ENCODE data around the gene SSTR1.

Gene SSTR1

DNA sequence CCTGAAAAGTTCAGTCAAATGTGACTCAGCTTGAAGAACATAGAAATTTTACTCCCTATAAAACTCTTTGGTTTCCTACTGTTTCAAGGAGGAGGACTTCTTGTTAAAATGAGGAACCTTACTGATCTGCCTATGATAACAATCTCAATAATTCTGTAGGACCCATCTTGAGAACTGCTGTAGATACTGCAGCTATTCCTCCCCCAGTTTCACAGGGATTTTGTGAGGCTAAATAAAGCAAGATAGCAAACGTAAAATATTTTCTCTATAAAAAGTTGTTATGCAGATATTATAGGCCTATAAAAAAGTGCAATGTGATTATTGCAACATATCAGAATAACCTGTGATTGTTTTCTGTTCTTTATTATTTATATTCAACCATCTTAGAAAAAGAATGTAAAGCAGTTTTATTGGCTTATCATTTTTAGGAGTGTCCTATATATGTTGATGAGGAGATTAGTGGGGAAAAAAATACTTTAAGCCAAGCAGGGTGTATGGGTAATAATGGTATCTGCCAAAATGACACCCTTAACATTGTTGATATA is 36.1 kb downstream of the SSTR1 start:
- TF ChIP-seq GATA2 (IDR thresholded peaks at IDR 0.05; ENCODE audit: low read depth, low read length) (no peak), GATA3 (IDR thresholded peaks at IDR 0.05; ENCODE audit: low read depth, low read length) (no peak)

- TF ChIP-seq GATA3 (IDR thresholded peaks at IDR 0.05; ENCODE audit: low read depth, low read length) (no peak), GATA2 (IDR thresholded peaks at IDR 0.05; ENCODE audit: low read depth, low read length) (no peak)
Observed at GRCh38 chr14:38248321-38249028, 40.8 kb downstream of the SSTR1 start.

GRCh38 chr14:38250331-38250730 is 42.6 kb downstream of the SSTR1 start:
- TF ChIP-seq GATA2 (IDR thresholded peaks at IDR 0.05; ENCODE audit: low read depth, low read length) (no peak), GATA3 (IDR thresholded peaks at IDR 0.05; ENCODE audit: low read depth, low read length) (no peak)

DNA sequence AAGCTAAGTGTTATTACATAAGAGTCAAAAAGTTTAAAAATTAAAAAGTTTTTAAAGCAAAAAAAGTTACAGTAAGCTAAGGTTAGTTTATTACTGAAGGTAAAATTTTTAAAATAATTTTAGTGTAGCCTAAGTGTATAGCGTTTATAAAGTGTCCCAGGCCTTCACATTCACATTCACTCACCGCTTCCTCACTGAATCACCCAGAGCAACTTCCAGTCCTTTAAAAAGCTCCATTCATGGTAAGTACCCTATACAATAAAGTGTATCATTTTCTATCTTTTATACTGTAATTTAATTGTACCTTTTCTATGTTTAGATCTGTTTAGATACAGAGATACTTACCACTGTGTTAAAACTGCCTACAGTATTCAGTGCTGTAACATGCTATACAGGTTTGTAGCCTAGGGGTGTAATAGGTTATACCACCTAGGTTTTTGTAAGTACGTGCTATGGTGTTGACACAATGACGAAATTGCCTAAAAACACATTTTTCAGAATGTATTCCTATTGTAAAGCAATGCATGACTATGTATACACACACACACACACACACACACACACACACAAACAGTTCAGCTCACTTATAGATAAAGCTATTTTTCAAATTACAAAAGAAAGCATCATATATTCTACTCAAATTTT is 44.5 kb downstream of the SSTR1 start:
- TF ChIP-seq GATA2 (IDR thresholded peaks at IDR 0.05; ENCODE audit: low read depth, low read length): no peak
- TF ChIP-seq GATA3 (IDR thresholded peaks at IDR 0.05; ENCODE audit: low read depth, low read length): no peak

GRCh38 chr14:38253676-38254075 is 46.0 kb downstream of the SSTR1 start:
- TF ChIP-seq GATA2 (IDR thresholded peaks at IDR 0.05; ENCODE audit: low read depth, low read length) (no peak), GATA3 (IDR thresholded peaks at IDR 0.05; ENCODE audit: low read depth, low read length) (no peak)

DNA sequence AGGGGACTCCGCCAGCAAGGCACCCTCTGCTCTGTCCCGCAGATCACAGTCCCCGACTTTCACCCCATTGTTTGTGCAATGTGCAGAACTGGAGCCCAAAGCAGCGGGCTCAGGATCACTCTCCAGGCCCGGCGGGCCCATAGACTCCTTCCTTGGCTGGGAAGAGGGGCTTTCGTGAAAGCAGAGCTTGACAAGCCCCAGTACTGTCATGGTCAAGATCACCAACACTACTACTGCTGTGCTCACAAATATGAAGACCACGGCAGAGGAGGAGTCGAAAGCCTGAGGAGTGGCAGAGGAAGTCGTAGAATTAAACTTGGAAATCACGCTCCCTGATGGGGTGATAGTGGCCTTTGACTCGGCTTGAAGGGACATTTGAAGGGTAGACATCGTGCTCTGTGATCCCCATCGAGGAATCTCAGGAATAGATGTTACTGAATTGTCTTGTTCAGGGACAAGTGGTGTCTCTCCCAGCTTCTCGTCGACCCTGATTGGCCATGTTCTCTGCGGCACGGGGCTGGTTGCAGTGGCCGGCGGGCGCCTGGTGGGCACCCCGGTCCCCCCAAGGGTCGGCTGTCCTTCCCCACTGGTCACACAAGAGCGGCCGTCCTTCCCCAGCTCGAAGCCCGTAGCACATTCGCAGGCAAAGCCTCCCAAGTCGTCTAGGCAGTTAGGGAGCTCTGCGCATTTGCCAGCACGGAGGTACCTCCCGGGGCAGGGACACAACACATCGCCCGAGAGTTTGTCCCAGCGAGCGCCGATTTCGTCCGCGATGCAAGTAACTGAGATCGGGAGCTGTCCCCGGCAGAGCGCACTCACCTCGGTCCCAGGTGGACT is 47.1 kb downstream of the SSTR1 start:
- no peak for TF ChIP-seq GATA3 (IDR thresholded peaks at IDR 0.05; ENCODE audit: low read depth, low read length)
- no peak for TF ChIP-seq GATA2 (IDR thresholded peaks at IDR 0.05; ENCODE audit: low read depth, low read length)

- TF ChIP-seq GATA3 (IDR thresholded peaks at IDR 0.05; ENCODE audit: low read depth, low read length): no peak
- no peak for TF ChIP-seq GATA2 (IDR thresholded peaks at IDR 0.05; ENCODE audit: low read depth, low read length)
Observed at GRCh38 chr14:38255408-38255672, 47.6 kb downstream of the SSTR1 start.

GRCh38 chr14:38255673-38256532 is 48.2 kb downstream of the SSTR1 start, which contains the start of gene CLEC14A:
CLEC14A (minus strand) TSS chr14:38256093; CDS start chr14:38256022, 71 bp downstream.
- TF ChIP-seq GATA2 (IDR thresholded peaks at IDR 0.05; ENCODE audit: low read depth, low read length): no peak
- no peak for TF ChIP-seq GATA3 (IDR thresholded peaks at IDR 0.05; ENCODE audit: low read depth, low read length)

DNA sequence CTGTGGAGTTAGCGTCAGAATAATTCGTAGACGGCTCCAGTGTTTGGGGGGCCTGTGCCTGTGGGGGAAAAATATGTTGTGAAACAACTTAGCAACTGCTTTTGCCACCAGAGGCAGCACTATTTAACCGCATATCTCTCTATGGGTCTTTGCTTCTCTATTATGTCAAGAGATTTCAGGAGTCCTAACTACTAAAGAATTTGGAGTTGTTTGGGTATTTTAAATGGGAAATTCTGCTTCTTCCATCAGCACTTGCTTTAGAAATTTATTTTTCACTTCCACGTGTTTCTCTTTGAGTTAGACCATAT is 48.8 kb downstream of the SSTR1 start:
- TF ChIP-seq GATA3 (IDR thresholded peaks at IDR 0.05; ENCODE audit: low read depth, low read length): no peak
- no peak for TF ChIP-seq GATA2 (IDR thresholded peaks at IDR 0.05; ENCODE audit: low read depth, low read length)

- TF ChIP-seq GATA3 (IDR thresholded peaks at IDR 0.05; ENCODE audit: low read depth, low read length) (no peak), GATA2 (IDR thresholded peaks at IDR 0.05; ENCODE audit: low read depth, low read length) (no peak)
Observed at GRCh38 chr14:38257507-38257906, 49.8 kb downstream of the SSTR1 start.

- TF ChIP-seq GATA3 (IDR thresholded peaks at IDR 0.05; ENCODE audit: low read depth, low read length): no peak
- no peak for TF ChIP-seq GATA2 (IDR thresholded peaks at IDR 0.05; ENCODE audit: low read depth, low read length)
Observed at GRCh38 chr14:38261620-38262019, 53.9 kb downstream of the SSTR1 start.

Data from SH-SY5Y (cell line).